ENCODE results near the gene SSTR1.
"Not testable (repeated sequence)": the region's sequence is repeated elsewhere in the genome, so short reads cannot be mapped to it uniquely, and the experiment has no call there.

Gene SSTR1, protein sequence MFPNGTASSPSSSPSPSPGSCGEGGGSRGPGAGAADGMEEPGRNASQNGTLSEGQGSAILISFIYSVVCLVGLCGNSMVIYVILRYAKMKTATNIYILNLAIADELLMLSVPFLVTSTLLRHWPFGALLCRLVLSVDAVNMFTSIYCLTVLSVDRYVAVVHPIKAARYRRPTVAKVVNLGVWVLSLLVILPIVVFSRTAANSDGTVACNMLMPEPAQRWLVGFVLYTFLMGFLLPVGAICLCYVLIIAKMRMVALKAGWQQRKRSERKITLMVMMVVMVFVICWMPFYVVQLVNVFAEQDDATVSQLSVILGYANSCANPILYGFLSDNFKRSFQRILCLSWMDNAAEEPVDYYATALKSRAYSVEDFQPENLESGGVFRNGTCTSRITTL

GRCh38 chr14:38207736-38208617 lies at the start of gene SSTR1:
Gene SSTR1 (plus strand): TSS chr14:38207904. CDS start chr14:38209390, 1,486 bp downstream.
- ATAC-seq = no peak
- no peak for DNase-seq

GRCh38 chr14:38158468-38158867 lies 49.2 kb upstream of the SSTR1 start:
- ATAC-seq (no peak), DNase-seq (no peak)

GRCh38 chr14:38168416-38168815 lies 39.3 kb upstream of the SSTR1 start:
- DNase-seq (no peak), ATAC-seq (no peak)

DNA sequence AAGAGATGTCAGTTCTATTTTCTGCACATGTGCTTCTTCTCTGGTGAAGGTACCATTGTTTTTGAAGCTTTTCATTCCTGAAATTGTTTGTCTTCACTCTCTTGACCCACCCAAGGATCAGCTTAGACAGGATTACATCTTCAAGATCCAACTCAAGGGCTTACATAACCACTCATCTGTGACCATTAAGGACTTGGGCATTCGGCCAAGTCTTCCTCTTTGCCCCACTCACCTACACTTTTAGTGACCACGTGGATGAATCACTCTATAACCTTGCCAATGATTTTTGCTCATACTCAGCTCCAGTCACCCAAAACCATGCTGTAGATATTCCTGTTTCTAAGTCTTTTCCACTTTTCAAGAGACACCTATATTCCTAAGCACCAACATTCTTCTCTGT lies 36.5 kb upstream of the SSTR1 start:
- no peak for DNase-seq
- no peak for ATAC-seq

DNA sequence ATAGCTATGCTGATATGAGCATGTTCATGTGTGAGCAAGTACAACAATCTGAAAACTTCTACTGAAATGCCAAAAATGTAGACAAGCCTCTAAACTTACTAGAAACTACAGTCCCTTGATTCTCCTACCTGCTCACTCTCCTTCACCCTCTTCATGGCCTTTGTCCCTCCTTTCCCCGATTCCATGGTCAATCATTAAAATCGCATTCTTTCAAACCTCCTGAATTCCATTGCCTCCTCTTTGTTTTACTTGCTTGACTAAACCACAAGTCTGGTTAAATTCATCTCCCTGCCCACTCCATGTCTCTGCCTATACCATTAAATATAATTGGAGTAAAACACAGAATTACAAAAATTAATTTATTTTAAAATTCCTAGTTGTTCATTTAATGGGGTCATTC lies 33.0 kb upstream of the SSTR1 start:
- ATAC-seq = no peak
- DNase-seq = no peak

DNA sequence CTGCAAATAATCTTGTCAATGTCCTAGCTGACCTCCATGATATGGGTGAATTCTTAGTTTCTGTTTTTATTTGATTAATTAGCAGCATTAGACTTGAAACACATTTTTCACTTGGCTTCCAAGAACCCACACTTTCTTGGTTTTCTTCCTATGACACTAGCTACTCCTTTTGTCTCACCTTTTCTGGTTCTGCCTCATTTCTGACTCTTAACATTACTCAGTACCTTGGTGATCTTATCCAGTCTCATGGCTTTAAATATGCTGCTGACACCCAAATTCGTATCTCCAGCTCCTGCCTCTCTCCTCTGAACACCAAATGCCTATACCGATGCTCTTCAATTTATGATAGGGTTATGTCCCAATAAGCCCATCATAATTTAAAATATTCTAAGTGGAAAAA lies 32.0 kb upstream of the SSTR1 start:
- ATAC-seq (no peak), DNase-seq (no peak)

- DNase-seq = no peak
- no peak for ATAC-seq
Observed at GRCh38 chr14:38176379-38176778, 31.3 kb upstream of the SSTR1 start.

GRCh38 chr14:38184132-38184531 lies 23.6 kb upstream of the SSTR1 start:
- DNase-seq = no peak
- ATAC-seq = no peak

DNA sequence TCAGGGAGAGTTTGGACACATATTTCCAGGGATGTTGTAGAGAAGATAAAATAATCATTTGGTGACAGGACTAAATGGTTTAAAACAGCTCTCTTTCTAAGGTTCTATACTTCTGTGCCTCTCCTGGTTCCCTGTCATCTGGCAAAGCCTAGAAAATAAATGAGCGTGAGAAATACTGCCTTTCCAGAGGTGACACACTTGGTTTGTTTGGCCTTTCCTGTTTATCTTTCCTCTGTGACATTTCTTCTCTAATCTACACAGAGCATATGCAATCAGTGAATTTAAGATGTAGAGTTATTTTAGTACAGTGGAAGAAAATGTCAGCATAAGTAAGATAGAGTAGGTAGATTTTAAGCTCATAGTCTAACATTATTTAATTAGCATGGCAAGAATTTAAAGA lies 22.0 kb upstream of the SSTR1 start:
- ATAC-seq (no peak), DNase-seq (no peak)

- DNase-seq (no peak), ATAC-seq (no peak)
Observed at GRCh38 chr14:38186216-38186615, 21.5 kb upstream of the SSTR1 start.

DNA sequence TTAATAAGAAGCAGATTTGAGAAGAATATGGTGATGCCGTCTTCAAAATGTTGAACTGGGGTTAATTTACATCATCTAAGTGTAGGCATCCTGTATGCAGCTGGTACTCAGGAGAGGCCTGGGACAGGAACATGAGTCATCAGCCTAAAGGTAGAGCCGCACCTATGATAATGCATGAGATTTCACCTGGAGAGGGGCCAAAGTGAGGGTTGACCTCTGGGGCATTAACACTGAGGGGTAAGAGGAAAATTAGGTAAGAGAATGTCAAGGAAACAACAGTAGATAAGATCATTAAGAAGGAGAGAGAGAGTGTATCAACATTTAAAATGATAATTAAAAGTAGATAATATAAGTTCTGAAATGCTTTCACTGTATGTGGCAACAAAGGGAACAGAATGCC lies 20.2 kb upstream of the SSTR1 start:
- DNase-seq (no peak), ATAC-seq (no peak)

DNA sequence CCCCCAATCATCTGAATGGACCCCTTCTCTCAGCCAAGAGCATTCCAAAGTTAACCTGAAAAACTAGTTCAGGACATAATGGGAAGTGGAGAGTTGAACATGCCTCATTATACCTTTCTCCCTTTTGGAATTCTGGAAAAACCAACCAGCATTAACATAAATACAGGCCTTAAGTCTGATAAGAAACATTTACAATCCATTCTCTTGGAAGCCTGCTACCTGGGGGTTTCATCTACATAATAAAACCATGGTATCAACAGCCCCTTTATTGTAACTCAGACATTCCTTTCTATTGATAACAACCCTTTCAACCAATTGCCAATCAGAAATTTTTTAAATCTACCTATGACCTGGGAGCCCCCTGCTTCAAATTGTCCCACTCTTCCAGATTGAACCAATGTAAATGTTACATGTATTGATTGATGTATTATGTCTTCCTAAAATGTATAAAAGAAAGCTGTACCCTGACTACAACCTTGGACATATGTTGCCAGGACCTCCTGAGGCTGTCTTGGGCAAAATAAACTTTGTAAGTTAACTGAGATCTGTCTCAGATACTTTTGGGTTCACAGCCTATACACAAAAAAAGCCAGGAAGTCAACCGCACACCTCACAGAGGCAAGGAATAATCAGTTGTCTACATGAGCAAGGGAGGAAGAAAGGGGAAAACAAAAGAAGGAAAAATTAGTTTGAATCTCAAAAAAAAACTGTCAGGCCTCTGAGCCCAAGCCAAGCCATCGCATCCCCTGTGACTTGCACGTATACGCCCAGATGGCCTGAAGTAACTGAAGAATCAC lies 17.6 kb upstream of the SSTR1 start:
- ATAC-seq = no peak
- no peak for DNase-seq

DNA sequence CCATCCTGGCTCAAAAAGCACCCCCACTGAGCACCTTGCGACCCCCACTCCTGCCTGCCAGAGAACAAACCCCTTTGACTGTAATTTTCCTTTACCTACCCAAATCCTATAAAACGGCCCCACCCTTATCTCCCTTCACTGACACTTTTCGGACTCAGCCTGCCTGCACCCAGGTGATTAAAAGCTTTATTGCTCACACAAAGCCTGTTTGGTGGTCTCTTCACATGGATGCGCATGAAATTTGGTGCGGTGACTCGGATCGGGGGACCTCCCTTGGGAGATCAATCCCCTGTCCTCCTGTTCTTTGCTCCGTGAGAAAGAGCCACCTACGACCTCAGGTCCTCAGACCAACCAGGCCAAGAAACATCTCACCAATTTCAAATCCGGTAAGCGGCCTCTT lies 16.9 kb upstream of the SSTR1 start:
- not testable (repeated sequence) for DNase-seq, ATAC-seq

- not testable (repeated sequence) for DNase-seq, ATAC-seq
Observed at GRCh38 chr14:38191491-38191890, 16.2 kb upstream of the SSTR1 start.

DNA sequence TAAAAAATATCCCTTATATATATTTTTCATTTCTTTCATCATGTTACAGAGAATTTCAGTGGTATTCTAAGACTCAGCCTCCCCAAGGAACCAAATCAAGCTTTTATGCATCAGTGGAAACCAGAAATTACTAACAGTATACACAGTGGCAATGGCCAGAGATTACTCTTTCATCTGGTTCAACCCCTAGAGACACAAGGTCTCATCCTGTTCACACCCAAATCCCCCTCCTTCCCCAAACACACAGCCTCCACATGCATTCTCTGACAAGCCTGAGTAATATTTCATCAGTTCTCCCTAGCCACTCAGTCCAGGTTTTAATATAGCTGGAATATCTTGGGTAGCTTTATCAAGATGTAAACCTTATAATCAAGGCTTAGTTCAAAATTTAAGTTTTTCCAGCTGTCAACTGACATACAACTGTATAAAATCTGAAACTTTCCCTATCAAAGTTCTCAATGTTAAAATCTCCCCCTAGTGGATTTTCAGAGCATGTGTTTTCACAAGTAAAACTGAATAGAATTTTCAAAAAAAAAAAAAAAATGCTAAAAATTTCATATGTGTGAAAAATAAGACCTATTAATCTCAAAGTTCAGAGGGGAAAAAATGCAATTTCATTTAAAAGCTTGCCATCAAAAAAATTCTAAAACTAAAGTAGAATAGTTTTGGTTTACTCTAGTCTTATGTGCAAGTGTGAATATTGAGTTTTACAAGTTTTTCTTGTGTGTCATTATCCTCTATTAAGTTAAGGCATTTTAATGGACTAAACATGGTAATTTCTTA lies 10.5 kb upstream of the SSTR1 start:
- ATAC-seq = no peak
- DNase-seq = no peak

GRCh38 chr14:38197784-38198335 lies 9.8 kb upstream of the SSTR1 start:
- no peak for ATAC-seq
- no peak for DNase-seq

DNA sequence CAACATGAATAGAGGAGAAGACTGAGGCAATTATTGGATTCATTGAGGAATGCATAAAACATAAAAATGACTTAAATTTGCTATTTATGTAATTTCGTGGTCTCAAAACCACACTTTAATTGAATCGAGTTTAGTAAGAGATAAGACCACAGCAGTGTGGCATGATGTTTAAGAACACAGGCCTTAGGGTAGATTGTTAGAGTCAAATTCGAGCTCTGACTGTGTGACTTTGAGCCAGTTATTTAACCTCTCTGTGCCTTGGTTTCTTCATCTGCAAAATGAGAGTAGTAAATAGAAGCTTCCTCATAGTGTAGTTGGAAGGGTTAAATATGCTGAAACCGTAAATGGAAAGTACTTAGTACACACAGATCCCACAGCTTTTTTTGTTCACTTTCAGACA lies 9.3 kb upstream of the SSTR1 start:
- DNase-seq (no peak), ATAC-seq (no peak)

- ATAC-seq = no peak
Observed at GRCh38 chr14:38199076-38199475, 8.6 kb upstream of the SSTR1 start.

GRCh38 chr14:38199739-38200138 lies 8.0 kb upstream of the SSTR1 start:
- DNase-seq (no peak), ATAC-seq (peak; percentile 14)

More at GRCh38 chr14:38199076-38199475, 8.6 kb upstream of the SSTR1 start:
- no peak for DNase-seq

DNA sequence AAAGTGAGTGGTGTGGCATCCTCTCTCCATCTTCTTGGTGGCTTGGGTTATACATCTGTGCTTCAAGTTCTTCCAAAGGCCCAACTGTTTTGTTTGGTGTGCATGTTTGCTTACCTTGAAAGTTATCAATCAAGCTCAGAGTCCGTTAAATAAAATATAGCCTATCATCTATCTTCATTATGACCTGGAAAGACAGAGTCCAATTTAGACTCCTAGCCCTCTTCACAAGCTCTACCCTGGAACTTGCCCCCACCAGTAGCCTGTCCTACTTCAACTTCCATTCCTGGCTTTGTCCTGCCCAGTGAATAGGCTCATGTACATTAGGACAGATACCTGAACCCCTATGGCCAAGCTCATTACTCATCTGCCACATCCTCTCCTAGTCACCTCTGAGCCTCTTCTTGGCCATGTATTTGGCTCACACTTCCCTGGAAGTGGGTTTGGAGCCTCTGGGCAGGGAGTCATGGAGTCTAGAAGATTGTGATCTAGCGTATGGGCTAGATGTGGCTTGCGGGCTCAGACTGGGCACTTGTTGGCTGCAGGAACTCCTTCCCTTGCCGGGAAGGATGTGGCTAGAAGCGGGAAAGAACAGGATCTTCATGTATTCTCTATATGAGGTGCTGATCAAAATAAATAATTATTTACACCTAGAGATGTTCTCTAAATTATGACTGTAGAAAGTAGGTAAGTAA lies 6.4 kb upstream of the SSTR1 start:
- DNase-seq (no peak), ATAC-seq (no peak)
